Cerebellar cortex (tissue), 1 donor: ENCODE data around the gene MUC22.
"Not testable (repeated sequence)": the region's sequence is repeated elsewhere in the genome, so short reads cannot be mapped to it uniquely, and the experiment has no call there.

Source experiments
- DNase-seq: peaks from one replicate; pipeline ENCODE4 v3.0.0-alpha.2; 2015; ENCODE audit warnings: low spot score

Gene MUC22

DNA sequence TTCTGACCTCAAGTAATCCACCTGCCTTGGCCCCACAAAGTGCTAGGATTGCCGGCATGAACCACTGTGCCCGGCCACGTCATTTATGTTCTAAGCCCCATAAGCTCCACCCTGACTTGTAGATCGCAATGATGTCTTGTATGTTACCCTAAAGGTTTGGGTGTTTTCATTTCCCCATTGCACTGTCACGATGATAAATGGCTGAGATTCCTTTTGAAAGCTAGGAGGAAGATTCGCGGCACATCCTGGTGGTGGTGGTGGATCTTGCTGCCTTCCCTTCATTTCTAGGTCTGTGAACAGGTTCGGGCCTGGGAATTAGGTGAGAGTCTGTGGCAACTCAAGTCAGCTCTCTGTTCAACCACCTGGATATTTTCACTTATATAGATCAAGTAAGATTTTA lies 28.3 kb downstream of the MUC22 start:
- no peak for DNase-seq

DNA sequence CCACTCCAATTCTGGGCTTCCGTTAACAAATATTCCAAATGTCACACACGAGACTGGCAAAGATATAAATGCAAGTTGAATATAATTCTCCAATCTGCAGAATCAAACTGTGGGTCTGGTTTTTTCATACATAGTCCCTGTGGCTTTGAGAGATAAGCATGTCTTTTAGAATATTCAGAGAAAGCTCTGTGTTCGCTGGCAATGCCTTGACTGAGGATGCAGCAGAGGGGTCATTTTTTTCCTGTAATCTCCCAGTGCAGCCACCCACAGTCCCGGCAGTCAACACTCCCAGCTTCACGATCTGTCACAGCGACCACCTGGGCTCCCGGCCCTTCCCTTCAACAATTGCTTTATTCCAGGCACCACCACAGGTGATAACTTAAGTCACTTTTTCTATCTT lies 30.5 kb downstream of the MUC22 start:
- no peak for DNase-seq

DNA sequence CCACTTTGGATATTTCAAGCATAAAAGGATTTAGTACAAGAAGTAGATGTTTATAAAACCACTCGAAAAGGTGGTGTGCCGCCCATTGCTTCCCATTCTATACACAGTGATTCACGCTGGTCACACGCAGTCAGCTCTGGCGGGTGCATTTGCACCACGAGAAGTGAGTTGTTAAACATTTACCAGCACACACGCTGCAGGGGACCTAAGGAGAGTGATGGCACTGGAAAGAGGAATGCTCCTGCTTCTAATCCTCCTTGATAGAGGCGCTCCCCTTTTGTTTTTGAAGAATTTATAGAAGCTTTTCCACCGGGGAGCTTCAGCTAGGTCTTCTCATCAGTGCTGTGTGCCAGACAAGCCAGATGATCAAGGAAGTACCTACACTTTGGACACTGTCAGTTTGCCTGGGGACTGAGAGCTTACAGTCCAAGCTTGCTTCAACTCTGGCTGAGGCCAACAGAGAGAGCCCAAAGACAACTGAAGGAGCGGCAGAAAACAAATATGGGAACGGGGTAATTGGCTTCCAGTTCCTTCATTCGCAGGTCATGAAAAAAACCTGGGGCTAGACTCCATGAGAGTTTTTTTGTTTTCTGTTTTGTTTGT lies 31.2 kb downstream of the MUC22 start:
- DNase-seq: no peak

DNA sequence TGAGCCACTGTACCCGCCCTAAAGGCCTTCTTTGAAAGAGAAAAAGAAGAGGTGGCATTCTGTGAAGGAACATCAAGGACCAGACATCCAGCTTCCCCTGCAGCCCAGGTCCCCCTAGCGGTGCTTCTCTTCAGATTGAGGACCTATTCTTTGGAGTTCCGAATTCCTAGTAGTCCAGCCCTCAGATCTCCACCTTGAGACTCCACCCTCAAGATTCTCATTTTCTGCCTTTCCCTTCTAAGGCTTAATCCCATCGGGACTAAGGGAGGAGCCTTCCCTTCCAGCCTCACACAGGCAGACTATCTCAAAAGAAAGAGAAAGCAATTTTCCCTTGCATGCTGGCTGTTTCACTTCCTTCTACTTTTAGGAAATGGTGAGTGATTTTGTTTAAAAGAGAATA lies 32.5 kb downstream of the MUC22 start:
- peak; percentile 66 for DNase-seq

DNA sequence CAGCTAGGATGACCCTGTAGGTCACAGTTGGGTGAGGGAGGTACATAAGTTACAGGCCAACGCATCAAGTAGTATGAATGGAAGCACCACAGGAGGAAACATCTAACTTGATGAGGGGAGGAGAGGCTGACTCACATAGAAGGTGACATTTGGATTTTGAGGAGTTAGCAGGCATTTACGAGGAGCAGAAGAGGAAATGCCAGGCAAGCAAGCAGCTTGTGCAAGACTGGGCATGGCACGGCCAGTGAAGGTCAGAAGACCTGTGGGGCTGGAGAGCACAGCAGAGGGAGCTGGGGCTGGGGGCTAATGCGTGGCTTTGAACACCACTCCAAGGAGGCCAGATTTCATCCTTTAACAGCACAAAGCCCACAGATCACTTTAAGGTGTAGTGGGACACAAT lies 37.8 kb downstream of the MUC22 start:
- no peak for DNase-seq

DNA sequence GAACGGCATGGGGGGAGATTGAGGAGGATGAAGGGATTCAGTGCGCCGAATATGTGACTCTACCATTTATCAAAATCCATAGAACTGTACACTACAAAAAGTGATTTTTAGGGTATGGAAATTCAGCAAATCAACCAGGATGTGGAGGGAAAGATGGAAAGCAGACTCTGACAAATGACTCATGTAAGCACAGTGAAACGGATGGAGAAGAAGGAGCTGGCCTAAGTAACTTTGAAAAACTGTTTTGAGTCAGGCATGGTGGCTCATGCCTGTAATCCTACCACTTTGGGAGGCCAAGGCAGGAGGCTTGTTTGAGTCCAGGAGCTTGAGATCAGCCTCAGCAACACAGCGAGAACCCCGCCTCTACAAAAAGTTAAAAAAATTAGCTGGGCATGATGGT lies 39.2 kb downstream of the MUC22 start:
- no peak for DNase-seq

DNA sequence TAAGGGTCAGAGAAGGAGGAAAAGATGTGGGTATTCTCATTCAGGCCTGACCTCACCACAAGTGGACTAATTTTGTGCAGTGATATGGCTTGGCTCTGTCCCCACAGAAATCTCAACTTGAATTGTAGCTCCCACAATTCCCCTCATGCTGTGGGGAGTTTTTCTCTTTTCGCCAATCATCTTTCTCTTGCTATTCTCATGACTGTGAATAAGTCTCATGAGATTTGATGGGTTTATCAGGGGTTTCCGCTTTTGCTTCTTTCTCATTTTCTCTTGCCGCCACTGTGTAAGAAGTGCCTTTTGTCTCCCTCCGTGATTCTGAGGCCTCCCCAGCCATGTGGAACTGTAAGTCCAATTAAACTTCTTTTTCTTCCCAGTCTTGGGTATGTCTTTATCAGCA lies 42.9 kb downstream of the MUC22 start:
- not testable (repeated sequence) for DNase-seq

DNA sequence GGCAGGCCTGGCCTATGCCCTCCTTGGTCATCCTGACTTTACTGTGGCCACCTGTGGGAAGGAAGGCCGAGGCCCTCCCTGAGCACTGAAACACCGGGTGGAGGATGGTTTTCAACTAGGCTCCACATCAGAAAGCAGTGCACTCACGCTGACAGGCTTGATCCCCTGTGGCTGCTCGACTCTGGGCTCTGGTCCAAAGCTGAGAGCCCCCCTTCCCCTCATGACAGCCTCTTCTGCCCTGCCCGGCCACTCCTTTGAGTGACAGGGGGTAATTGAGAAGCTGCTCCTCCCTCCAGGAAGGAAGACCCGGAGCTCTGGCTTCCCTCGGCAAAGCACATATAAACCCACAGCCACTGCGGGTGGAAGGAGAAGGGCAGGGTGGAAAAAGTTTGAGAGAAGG lies 43.6 kb downstream of the MUC22 start:
- DNase-seq: no peak

DNA sequence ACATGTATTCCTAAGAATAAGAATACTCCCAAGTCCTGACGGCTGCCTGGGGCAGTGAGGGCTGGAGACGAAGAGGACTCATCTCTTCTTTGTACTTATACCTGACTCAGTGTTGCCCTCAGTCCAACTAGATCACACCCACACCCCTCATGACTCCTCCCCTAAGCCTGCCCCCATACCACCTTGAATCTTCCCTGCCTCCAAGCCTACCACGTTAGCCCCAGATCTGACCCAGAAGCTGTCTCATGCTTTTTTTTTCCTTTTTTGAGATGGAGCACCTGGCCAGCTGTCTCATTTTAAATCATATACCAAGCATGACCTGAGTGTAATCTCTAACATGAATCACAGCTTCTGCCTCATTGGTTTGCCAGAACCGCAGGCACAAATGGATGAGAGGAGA lies 45.2 kb downstream of the MUC22 start:
- DNase-seq: no peak

DNA sequence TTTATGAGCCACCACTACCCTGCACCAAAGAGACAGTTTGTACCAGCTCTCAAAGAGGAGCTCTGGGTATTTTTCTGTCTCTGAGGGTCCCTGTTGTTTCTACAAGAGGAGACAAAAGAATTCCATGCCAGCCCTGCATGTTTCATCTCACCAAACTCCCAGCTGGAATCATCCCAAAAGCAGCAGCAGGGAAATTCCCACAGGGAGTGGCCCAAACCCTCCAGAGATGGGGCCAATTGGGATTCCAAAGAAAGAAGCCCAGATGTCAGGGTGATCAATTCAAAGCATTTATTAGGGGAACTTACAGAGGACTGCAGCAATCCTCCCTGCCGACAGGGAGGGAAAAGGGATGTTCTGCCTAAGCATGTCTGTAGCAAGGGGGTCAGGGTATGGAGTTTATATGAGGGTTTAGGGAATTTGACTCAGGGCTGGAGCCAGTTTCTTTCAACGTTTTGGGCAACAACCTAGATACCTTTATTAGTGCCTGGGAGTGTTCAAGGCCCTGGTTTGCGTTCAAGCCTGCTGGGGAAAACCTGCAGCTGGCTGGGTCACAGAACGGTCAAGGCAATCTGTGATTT lies 47.2 kb downstream of the MUC22 start:
- no peak for DNase-seq

DNA sequence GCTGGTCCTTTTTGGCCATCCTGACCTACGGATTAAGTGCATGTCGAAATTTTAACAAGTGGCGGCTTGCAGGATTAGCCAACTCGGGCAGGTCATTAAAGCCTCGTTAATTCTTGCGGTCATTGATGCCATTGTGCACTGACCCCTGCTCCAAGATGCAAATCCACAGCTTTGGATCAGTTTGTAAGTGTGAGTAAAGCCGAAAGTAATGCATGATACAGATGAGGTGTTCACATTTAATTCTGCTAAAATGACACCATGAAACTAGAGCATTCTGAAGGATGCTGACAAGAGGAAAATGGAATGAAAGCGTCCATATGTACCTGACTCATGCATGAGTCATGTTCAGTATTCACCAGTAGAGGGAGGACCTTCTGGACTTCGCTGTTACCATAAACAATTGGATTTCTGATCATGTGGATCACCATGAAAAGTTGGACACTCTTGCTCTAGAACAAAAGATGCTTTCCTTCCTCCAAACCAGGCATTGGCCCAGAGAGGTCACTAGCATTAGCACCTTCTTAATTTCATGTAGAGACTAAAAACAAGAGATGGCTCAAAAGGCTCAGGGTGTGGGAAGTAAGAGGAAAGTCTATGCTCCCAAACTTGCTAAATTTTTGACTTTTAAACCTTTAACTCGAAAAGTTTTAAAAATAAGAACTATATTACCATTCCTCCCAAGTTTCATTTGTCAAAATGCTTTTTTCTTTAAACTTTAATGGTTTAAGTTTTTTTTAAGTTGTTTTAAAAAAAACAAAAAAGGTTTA lies 48.0 kb downstream of the MUC22 start:
- DNase-seq: peak; percentile 30

DNA sequence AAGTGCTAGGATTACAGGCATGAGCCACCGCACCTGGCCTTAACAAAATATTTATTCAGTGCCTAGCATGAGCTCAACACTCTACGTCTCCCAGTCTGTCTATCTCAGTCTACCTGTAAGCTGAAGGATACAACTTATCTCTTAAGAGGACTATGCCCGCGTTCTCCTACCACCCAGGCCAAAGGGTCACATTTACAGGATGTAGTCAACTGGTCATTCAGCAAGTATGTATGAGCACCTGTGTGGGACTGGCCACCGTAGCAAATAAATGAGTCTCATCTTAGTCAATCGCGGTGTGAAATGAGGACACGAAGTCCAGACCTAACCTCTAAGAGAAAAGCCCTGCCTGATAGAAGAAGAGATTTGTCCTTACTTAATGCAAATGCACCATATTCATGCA lies 49.9 kb downstream of the MUC22 start:
- DNase-seq: no peak

DNA sequence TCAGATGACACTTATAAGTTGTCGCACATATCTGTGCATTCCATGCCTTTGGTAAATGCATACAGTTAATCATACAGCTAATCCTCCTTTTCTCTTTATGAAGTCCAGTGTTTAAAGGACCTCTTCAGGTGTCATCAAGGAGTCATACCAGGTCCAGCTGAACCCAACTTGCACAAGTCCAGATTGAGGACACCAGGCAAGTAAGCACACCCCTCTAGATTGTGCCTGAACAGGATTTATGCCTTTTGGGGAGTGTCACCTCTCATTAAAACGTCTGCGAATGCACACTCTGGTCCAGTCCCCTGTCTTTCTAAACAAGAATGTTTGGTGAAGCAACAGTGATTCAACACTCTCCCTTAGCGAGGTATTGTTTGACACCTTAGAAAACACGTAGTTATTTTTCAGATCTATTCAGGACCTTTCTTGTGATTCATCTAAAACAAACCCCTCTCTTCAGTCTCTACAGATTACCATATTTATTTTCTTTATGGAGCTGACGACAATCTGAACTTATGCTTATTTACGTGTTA lies 53.7 kb downstream of the MUC22 start:
- DNase-seq: no peak

DNA sequence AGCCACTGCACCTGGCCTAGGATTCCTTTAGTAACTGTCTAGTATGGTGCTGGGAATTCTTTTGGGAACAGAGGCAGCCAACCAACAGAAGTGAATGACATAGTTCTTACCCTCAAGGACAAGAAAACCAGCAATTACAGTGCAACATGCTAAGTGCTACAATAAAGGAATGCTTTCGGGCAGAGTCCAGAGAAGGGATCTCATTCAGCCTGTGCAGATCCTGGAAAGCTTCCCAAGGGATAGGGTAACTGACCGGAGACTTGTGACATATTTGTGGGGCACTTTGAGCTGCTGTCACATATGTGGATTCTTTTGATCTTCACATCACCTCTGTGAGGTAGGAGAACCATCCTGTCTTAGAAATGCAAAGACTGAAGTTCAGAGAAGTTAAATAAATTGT lies 55.3 kb downstream of the MUC22 start:
- no peak for DNase-seq

DNA sequence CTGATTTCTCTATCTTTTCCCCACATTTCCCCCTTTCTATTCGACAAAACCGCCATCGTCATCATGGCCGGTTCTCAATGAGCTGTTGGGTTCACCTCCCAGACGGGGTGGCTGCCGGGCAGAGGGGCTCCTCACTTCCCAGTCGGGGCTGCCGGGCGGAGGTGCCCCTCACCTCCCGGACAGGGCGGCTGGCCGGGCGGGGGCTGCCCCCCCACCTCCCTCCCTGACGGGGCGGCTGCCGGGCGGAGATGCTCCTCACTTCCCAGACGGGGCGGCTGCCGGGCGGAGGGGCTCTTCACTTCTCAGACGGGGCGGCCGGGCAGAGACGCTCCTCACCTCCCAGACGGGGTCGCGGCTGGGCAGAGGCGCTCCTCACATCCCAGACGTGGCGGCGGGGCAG lies 56.8 kb downstream of the MUC22 start:
- not testable (repeated sequence) for DNase-seq

DNA sequence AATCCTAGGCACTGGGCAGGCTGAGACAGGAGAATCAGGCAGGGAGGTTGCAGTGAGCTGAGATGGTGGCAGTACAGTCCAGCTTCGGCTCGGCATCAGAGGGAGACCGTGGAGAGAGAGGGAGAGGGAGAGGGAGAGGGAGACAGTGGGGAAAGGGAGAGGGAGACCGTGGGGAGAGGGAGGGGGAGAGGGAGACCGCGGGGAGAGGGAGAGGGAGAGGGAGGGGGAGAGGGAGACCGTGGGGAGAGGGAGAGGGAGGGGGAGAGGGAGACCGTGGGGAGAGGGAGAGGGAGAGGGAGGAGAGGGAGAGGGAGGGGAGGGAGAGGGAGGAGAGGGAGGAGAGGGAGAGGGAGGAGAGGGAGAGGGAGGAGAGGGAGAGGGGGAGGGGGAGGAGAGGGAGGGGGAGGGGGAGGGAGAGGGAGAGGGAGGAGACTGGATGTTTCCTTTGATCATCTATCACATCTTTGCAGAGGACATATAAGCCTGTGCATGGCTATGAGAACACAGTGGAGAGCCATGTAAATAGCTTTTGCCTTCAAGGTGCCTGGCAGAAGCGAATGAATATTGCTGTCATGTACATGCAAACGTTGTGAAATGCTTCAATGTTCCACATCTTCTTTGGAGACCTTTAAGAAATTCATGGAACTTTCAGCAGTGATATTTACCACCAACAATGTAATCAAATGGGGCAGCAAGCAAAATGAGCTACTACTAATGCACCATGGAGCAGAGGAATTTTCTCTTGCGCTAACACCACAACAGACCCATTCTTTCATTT lies 57.8 kb downstream of the MUC22 start:
- not testable (repeated sequence) for DNase-seq

DNA sequence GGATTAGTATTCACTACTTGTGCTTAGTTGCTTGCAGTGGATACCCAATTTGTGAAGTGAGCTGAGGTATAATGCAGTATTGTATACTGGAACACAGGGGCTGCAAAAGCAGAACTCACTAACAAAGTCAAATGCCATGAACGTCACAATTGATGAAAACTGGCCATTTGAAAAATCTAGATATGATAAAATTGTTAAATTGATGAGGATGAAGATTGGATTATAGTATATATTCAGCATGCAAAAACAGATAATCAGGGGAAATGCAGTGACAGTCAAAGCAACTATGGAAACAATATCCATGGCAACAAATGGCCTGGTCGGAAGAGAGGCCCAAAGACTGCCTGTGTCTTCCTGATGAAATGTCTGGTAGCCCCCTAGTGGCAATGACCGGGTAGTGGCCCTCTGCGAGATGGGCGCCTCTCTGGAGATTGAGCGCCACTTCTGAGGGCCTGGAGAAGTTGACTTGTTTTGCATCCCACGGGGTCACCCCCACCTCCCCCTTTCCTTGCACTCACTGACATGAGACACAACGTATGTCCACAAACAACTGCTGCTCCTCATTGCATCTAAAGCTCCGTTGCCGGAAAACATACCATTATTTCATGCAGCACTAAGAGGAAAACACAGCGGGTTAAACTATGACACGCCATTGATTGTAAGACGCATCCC lies 58.5 kb downstream of the MUC22 start:
- DNase-seq: peak; percentile 71

DNA sequence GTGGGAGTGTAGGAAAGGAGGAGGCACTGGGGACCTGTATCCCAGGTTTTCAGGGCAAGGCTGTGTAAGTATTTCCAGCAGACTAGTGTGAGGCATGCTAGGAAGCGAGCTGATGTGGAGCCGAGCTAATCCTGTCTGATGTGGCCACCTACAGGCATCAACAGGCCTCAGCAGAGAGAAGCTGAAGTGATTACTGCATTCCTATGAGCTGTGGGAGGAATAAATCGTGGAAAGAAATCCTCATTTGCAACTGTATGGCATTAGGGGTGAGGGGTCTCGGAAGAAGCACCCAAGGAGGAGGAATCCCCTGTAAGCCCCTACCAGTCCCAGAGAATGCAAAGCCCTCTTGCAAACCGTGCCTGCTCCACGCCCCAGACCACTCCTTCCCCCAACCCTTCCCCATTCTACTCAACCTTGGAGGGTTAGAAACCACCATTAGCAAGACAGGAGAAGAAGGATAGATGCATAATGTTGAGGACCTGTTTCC lies 60.5 kb downstream of the MUC22 start:
- peak; percentile 76 for DNase-seq

DNA sequence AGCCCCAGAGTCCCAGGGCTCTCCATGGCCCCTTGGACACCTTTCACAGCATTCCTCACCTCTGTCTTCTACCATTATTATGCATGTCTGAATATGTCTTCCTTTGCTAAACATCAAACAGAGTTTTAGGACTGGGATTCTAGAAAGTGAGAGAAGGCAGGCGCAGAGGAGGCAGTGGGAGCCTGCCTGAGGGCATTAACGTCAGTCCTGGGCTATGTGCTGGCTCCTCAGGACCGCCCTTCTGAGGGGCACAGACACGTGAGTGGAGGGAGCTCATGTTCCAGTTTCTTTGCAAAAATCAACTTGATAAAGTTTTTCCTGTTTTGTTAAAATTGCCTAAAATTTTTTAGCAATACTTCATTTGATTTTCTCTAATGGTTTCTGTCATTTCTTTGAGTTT lies 64.1 kb downstream of the MUC22 start:
- DNase-seq: no peak

DNA sequence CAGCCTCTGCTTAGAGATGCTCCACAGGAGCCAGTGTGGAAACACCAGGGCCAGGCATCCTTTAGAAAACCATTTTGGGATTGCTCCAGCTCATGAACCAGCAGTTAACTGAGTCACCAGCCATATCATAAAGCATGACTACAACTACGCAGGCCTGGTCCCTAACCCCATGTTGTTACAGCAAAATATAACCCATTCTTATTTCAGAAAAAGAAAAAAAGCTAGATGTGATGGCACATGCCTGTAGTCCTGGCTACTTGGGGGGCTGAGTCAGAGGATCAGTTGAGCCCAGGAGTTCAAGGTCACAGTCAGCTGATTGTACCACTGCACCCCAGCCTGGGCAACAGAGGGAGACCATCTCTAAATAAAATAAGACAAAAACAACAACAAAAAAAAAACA lies 65.3 kb downstream of the MUC22 start:
- no peak for DNase-seq

DNA sequence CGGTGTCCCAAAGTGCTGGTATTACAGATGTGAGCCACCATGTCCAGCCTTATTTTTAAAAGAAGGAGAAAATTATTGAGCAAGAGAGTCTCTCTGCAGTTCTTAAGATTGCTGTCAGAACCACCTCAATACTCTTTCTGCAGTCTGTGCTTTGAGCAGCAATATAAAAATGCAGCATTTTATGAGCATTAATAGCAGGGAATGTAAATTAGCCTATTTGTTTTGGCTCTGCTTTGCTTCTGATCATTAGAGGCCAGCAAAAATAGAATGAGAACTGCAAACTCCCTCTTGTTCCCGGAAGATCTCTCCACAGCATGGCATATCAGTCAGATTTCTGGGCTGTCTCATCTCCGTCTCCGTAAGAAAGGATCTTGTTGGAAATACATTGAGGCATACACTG lies 66.3 kb downstream of the MUC22 start:
- DNase-seq: no peak
